MM.1S (cell line): ENCODE results near the gene SORCS2.

Source experiments
- CTCF ChIP-seq: fragments of 300-600 bp; sonication (generic); IDR thresholded peaks from 2 replicates; pipeline ENCODE4 v1.5.1; 2016; ENCODE audit warnings: antibody characterized with exemption, low read length, mixed read lengths
- EZH2 ChIP-seq: fragments of 300-600 bp; sonication (generic); optimal IDR thresholded peaks from 2 replicates; pipeline ENCODE3; 2017; ENCODE audit warnings: low read depth, mild to moderate bottlenecking, antibody characterized with exemption, low read length, mixed read lengths

GRCh38 chr4:7247946-7248345, 55.6 kb downstream of the SORCS2 start:
- TF ChIP-seq EZH2 (no peak), CTCF (no peak)
